Stomach (tissue), 9 donors: ENCODE measurements around the gene SRL. TPM values are rescaled to one million over a fixed set of nuclear protein-coding genes. Genes with fewer than 3 reads are reported as not detected.

Source experiments
- DNase-seq, 2 donors: peaks; one replicate each; pipeline versions ENCODE4 v3.0.0 to v3.0.0-alpha.2; 2013 to 2019
- H3K27ac ChIP-seq, 5 donors: fragments of 200-600 bp in 4 of 5; sonication (generic) in 4 of 5; one replicate each; pipeline ENCODE4 v1.5.1; 2013 to 2019; ENCODE audit warnings: mild to moderate bottlenecking in 1 of 5, moderate library complexity in 1 of 5
- H3K27me3 ChIP-seq, 3 donors: fragments of 200-600 bp; sonication (generic); one replicate each; pipeline ENCODE4 v1.5.1; 2017 to 2019; ENCODE audit warnings: mixed run types in 1 of 3
- H3K36me3 ChIP-seq, 4 donors: fragments of 200-600 bp; sonication (generic); 1 replicate in 3 of 4; 2 replicates in 1 of 4; pipeline ENCODE4 v1.5.1; 2016 to 2019
- H3K4me1 ChIP-seq, 4 donors: fragments of 200-600 bp; sonication (generic); one replicate each; pipeline ENCODE4 v1.5.1; 2016 to 2019
- H3K4me3 ChIP-seq, 4 donors: fragments of 200-600 bp; sonication (generic) in 3 of 4; one replicate each; pipeline ENCODE4 v1.5.1; 2016 to 2019; ENCODE audit warnings: mild to moderate bottlenecking in 1 of 4
- H3K9me3 ChIP-seq, 4 donors: fragments of 200-600 bp; sonication (generic); one replicate each; pipeline ENCODE4 v1.5.1; 2016 to 2019
- CTCF ChIP-seq, 7 experiments: fragments of 450-650 bp in 4 of 7; fragments of 200-600 bp in 3 of 7; sonication (generic) in 3 of 7; IDR thresholded peaks; one replicate each; pipeline ENCODE4 v1.5.1; 2016 to 2019; ENCODE audit warnings: antibody characterized with exemption in 7 of 7, control low read depth in 2 of 7, mild to moderate bottlenecking in 1 of 7
- EP300 ChIP-seq: sonication (generic); formaldehyde crosslinking; IDR thresholded peaks from one replicate; pipeline ENCODE4 v1.6.1; 2017; ENCODE audit warnings: antibody characterized with exemption
- POLR2A ChIP-seq, 4 donors: fragments of 450-650 bp; IDR thresholded peaks; one replicate each; pipeline ENCODE4 v1.6.1; 2016; ENCODE audit warnings: antibody characterized with exemption in 4 of 4, control low read depth in 2 of 4, mild to moderate bottlenecking in 1 of 4, moderate library complexity in 1 of 4
- POLR2AphosphoS5 ChIP-seq, 3 donors: sonication (generic); formaldehyde crosslinking; IDR thresholded peaks; one replicate each; pipeline ENCODE4 v1.6.1; 2016; ENCODE audit warnings: antibody characterized with exemption in 3 of 3
- intact Hi-C: fragments of 100-400 bp; cut with DNase I; formaldehyde crosslinking; loops from one replicate; pipeline ENCODE4 v1.15.1; 2023; ENCODE audit warnings: low total_unique reads
- polyA plus RNA-seq, 3 donors: library from polyadenylated mRNA; stranded (reverse); fragments of 200-250 nt; gene quantifications; one replicate each; pipeline ENCODE4 v1.2.3, GENCODE V29; 2013
- total RNA-seq, 5 donors: library from RNA; depleted of rRNA; stranded (reverse); fragments of >200 nt; gene quantifications; one replicate each; pipeline versions ENCODE4 v1.1.0 to v1.2.3, GENCODE V29; 2014 to 2016
- donor health status: healthy with polysubstance abuse.
- donor health status: Bipolar disorder and iron deficiency.
- donor health status: healthy.

The SRL gene
- total and polyA plus RNA-seq, 8 donors, result 0.31 to 1.5 (median 0.65) TPM; not detected in 4

DNA sequence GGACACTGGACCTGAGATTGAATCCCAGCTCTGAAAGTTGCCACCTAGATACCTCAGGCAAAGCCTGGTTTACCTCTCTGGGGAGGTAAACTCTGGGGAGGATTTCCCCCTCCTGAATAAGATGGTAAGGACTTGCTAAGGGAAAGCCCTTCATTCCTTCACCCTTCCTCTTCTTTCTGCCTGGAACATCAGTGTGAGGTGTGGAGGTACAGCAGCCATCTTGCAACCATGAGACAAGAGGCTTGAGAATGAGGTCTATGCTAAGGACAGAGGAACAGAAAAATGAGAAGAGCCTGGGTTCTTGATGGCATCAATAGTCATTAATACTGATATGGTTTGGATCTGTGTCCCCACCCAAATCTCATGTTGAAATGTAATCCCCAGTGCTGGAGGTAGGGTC lies 101.9 kb downstream of the SRL start:
- no peak overlapping the region for H3K27ac ChIP-seq
- intact Hi-C loops, result no loop called here
- TF ChIP-seq EP300 (no peak), POLR2AphosphoS5 (IDR thresholded peaks at IDR 0.05) (no peak), CTCF (IDR thresholded peaks at IDR 0.05) (no peak), POLR2A (IDR thresholded peaks at IDR 0.05) (no peak)

More for the DNA sequence above, 101.9 kb downstream of the SRL start:
- H3K9me3 ChIP-seq, result peaks cover 0 to 4% (median 0%) of the 10 kb centered on the region in 4 donors
- no peaks in the 10 kb centered on the region for H3K27me3 ChIP-seq
- no peaks in the 10 kb centered on the region for H3K36me3 ChIP-seq
- DNase-seq, result no peak
- H3K4me1 ChIP-seq, result peaks cover 0 to 9% (median 0%) of the 10 kb centered on the region in 4 donors
- H3K4me3 ChIP-seq, result no peak overlapping the region

Other genes starting within 250 kb of the SRL start
- 10 to 100 TPM; 12.1 to 55.0 (median 15.8) TPM for gene ADCY9, start 125.6 kb downstream of the SRL start, total RNA-seq
- gene ADCY9, start 125.6 kb downstream of the SRL start, polyA plus RNA-seq, result 1 to 10 TPM; 1.7 to 2.7 (median 2.5) TPM
- gene TFAP4, start 30.9 kb upstream of the SRL start, total RNA-seq, result 10 to 100 TPM in 1 of 5 donors, 1 to 10 TPM in 3, not detected in 1; 4.9 to 17.4 (median 6.5) TPM
- 1 to 10 TPM; 4.9 to 7.1 (median 5.5) TPM for gene TFAP4, start 30.9 kb upstream of the SRL start, polyA plus RNA-seq
- gene GLIS2, start 74.0 kb upstream of the SRL start, total RNA-seq, result 10 to 100 TPM in 1 of 5 donors, 1 to 10 TPM in 4; 3.2 to 21.0 (median 4.6) TPM
- gene GLIS2, start 74.0 kb upstream of the SRL start, polyA plus RNA-seq, result 1 to 10 TPM; 4.4 to 9.0 (median 5.8) TPM
- gene PAM16, start 109.2 kb upstream of the SRL start, total RNA-seq, result 100 to 1,000 TPM in 1 of 5 donors, 10 to 100 TPM in 3, 1 to 10 TPM in 1; 4.7 to 218 (median 28.1) TPM
- 100 to 1,000 TPM in 2 of 3 donors, 10 to 100 TPM in 1; 54.4 to 117 (median 104) TPM for gene PAM16, start 109.2 kb upstream of the SRL start, polyA plus RNA-seq
- gene VASN, start 129.8 kb upstream of the SRL start, total RNA-seq, result 10 to 100 TPM; 10.5 to 25.6 (median 11.6) TPM
- gene VASN, start 129.8 kb upstream of the SRL start, polyA plus RNA-seq, result 1 to 10 TPM; 3.7 to 7.2 (median 5.1) TPM
- 100 to 1,000 TPM in 2 of 5 donors, 10 to 100 TPM in 3; 12.5 to 173 (median 57.2) TPM for gene CORO7, start 174.5 kb upstream of the SRL start, total RNA-seq
- 10 to 100 TPM; 12.6 to 14.2 (median 13.6) TPM for gene CORO7, start 174.5 kb upstream of the SRL start, polyA plus RNA-seq
- gene DNAJA3, start 183.8 kb upstream of the SRL start, total RNA-seq, result 10 to 100 TPM; 26.8 to 53.0 (median 39.1) TPM
- gene DNAJA3, start 183.8 kb upstream of the SRL start, polyA plus RNA-seq, result 10 to 100 TPM; 18.8 to 28.0 (median 24.5) TPM
- gene NMRAL1, start 232.5 kb upstream of the SRL start, total RNA-seq, result 100 to 1,000 TPM in 1 of 5 donors, 10 to 100 TPM in 4; 22.8 to 109 (median 47.7) TPM
- gene NMRAL1, start 232.5 kb upstream of the SRL start, polyA plus RNA-seq, result 100 to 1,000 TPM in 1 of 3 donors, 10 to 100 TPM in 2; 67.7 to 126 (median 90.7) TPM
- gene HMOX2, start 234.3 kb upstream of the SRL start, total RNA-seq, result 100 to 1,000 TPM in 1 of 5 donors, 10 to 100 TPM in 3, 1 to 10 TPM in 1; 6.4 to 175 (median 59.8) TPM
- 100 to 1,000 TPM in 2 of 3 donors, 10 to 100 TPM in 1; 51.6 to 109 (median 106) TPM for gene HMOX2, start 234.3 kb upstream of the SRL start, polyA plus RNA-seq